ENCODE data around the gene CHID1. TPM values are rescaled to one million over a fixed set of nuclear protein-coding genes. Genes with fewer than 3 reads are reported as not detected.

The CHID1 gene
- total RNA-seq, 2 experiments from 2014 or later = 69.8 to 72.0 TPM

DNA sequence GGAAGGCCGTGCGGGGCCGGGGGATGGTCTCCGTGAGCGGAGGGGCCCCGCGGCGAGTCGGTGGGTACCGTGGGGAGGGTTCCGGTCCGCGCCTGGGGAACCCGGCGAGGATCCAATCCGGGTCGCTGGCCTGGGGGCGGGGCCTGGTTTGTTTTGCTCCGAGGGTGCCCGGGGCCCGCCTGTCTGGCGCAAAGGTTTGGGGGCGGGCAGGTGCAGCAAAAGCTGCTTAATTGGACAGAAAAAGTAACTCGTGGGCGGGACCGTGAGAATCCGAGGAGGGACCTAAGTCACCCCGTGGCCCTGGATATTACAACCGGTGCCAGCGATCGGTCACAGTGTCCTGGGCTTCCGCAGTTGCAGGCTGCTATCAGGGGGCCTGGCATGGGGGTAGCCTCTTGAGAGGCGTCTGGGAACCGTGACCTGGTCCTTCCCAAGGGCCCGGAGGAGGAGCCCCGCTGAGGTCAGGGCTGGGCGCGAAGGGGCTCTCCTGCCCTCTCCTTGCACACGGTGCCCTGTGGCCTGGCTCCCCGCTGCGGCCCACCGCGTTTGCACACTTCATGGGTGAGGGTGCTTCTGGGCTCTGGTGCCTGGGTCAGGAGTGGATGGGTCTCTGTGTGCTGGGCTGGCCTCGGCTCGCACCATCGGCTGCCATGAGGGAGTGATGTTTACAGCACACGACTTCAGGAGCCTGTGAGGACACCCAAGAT, 90.5 kb downstream of the CHID1 start:
- ATAC-seq (peak; percentile 78), DNase-seq (peak; percentile 97)
- no peaks in the 10 kb centered on the region for H3K9me3 Mint-ChIP-seq
- TF ChIP-seq CTCF (IDR thresholded peaks at IDR 0.05) = no peak
- H3K27ac Mint-ChIP-seq = peak overlapping the region; percentile 64
- H3K36me3 Mint-ChIP-seq (ENCODE audit: low read depth) = peaks cover 13% of the 10 kb centered on the region
- H3K4me3 Mint-ChIP-seq = peak overlapping the region; percentile 73
- intact Hi-C loops (cut with micrococcal nuclease) = no loop called here
- H3K4me1 Mint-ChIP-seq (ENCODE audit: low read depth) = peaks cover 10% of the 10 kb centered on the region
- CTCF ChIA-PET = interaction anchor here (0.6 to 2.2 kb wide), 4 partner anchors 8 to 231 kb away, joined by 3 to 11 read pairs (median 3); partner anchors contain the start of gene CD151
- H3K27me3 Mint-ChIP-seq = peaks cover 2% of the 10 kb centered on the region
- POLR2A ChIA-PET = interaction anchor here (1.2 to 15.6 kb wide), 6 partner anchors 9 to 24 kb away, joined by 3 to 273 read pairs (median 10); partner anchors contain the start of genes CD151, CRACR2B, POLR2L and RPLP2

GRCh38 chr11:819129-819931, 91.3 kb downstream of the CHID1 start:
- ChIA-PET POLR2A (interaction anchor here (0.9 to 15.6 kb wide), 9 partner anchors 8 to 24 kb away, joined by 3 to 273 read pairs (median 4); partner anchors contain the start of genes CD151, CRACR2B, POLR2L and RPLP2), CTCF (interaction anchor here (0.6 to 2.2 kb wide), 7 partner anchors 8 to 232 kb away, joined by 3 to 11 read pairs (median 3); partner anchors contain the start of gene CD151)
- intact Hi-C loops (cut with micrococcal nuclease) = no loop called here
- Mint-ChIP-seq H3K27ac (peak overlapping the region; percentile 64), H3K4me3 (peak overlapping the region; percentile 73), H3K9me3 (no peaks in the 10 kb centered on the region), H3K4me1 (ENCODE audit: low read depth) (peaks cover 10% of the 10 kb centered on the region), H3K27me3 (no peaks in the 10 kb centered on the region), H3K36me3 (ENCODE audit: low read depth) (peaks cover 8% of the 10 kb centered on the region)
- peak; percentile 56 for TF ChIP-seq CTCF (IDR thresholded peaks at IDR 0.05)
- DNase-seq (peak; percentile 94), ATAC-seq (peak; percentile 85)

DNA sequence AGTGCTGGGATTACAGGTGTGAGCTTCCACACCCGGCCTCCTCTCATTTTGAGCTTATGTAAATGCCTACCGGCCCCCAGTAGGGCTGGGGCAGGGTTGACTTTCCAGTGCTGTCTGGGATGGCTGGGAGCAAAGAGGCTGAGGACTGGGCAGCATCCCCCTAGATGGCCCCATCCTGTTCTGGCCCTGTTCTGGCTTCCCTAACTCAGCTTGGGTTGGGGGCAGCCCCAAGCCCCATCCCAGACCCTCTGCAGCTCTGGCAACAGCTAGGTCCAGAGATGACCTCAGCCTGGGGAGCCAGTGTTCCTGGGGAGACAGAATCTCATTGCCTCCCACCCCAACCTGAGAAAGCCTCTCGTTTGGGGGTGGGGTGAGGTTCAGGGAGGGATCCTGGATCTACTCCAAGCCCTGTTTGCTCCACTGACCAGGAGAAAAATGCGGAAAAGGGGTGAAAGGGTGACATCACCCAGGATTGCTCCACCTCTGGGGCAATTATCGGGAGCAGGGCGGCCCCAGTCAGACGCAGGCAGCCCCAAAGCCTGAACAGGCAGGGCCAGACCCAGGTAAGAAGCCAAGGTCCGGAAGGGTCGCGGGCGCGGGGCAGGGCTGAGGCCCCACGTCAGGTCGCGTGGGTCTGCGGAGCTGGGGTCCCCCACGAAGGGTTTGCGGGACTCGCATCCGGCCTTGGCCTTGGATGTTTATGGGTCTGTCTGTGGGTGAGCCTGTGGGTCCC, 92.0 kb downstream of the CHID1 start, which contains the start of gene PNPLA2:
PNPLA2 (plus strand) TSS at position 519 of the 733 bp plus-strand sequence. CDS start 805 bp downstream, outside the sequence.
- ATAC-seq (no peak), DNase-seq (no peak)
- TF ChIP-seq CTCF (IDR thresholded peaks at IDR 0.05) = no peak
- H3K4me1 Mint-ChIP-seq (ENCODE audit: low read depth) = peaks cover 10% of the 10 kb centered on the region
- no peaks in the 10 kb centered on the region for H3K9me3 Mint-ChIP-seq
- ChIA-PET POLR2A (interaction anchor here (0.9 to 15.6 kb wide), 8 partner anchors 7 to 22 kb away, joined by 3 to 273 read pairs (median 4); partner anchors contain the start of genes CD151, CRACR2B, POLR2L and RPLP2), CTCF (interaction anchor here (1.2 to 2.2 kb wide), 5 partner anchors 10 to 25 kb away, joined by 3 to 11 read pairs (median 3); partner anchors contain the start of gene CD151)
- H3K4me3 Mint-ChIP-seq = peak within 1 kb of the TSS; percentile 73
- peaks cover 10% of the 10 kb centered on the region for H3K36me3 Mint-ChIP-seq (ENCODE audit: low read depth)
- H3K27me3 Mint-ChIP-seq = no peaks in the 10 kb centered on the region
- peak within 1 kb of the TSS; percentile 64 for H3K27ac Mint-ChIP-seq
- intact Hi-C loops (cut with micrococcal nuclease) = no loop called here

Other genes with a start within 250 kb of the CHID1 start
- 10 to 100 TPM; 59.1 to 59.3 TPM for gene DEAF1, start 215.6 kb downstream of the CHID1 start, total RNA-seq
- 10 to 100 TPM; 10.6 to 12.5 TPM for gene TMEM80, start 215.0 kb downstream of the CHID1 start, total RNA-seq
- gene EPS8L2, start 204.6 kb downstream of the CHID1 start, total RNA-seq = 10 to 100 TPM; 15.0 to 16.7 TPM
- gene TALDO1, start 163.3 kb downstream of the CHID1 start, total RNA-seq = 100 to 1,000 TPM; 234 to 241 TPM
- gene GATD1, start 133.3 kb downstream of the CHID1 start, total RNA-seq = 10 to 100 TPM; 45.8 to 48.8 TPM
- gene CEND1, start 120.7 kb downstream of the CHID1 start, total RNA-seq = under 1 TPM; 0.20 to 0.25 TPM
- gene SLC25A22, start 112.5 kb downstream of the CHID1 start, total RNA-seq = 10 to 100 TPM; 33.3 to 36.7 TPM
- 10 to 100 TPM; 29.9 to 30.6 TPM for gene PIDD1, start 105.6 kb downstream of the CHID1 start, total RNA-seq
- 1,000 to 10,000 TPM; 3,638 to 3,686 TPM for gene RPLP2, start 100.8 kb downstream of the CHID1 start, total RNA-seq
- gene PNPLA2, start 91.9 kb downstream of the CHID1 start, total RNA-seq = 10 to 100 TPM; 29.7 to 32.0 TPM
- gene CRACR2B, start 82.9 kb downstream of the CHID1 start, total RNA-seq = 1 to 10 TPM; 2.1 to 2.4 TPM
- 10 to 100 TPM; 45.9 to 46.5 TPM for gene CD151, start 77.9 kb downstream of the CHID1 start, total RNA-seq
- gene POLR2L, start 68.3 kb downstream of the CHID1 start, total RNA-seq = 10 to 100 TPM; 83.0 to 89.2 TPM
- gene TSPAN4, start 68.0 kb downstream of the CHID1 start, total RNA-seq = 10 to 100 TPM; 15.4 to 16.0 TPM
- gene AP2A2, start 15.1 kb upstream of the CHID1 start, total RNA-seq = 10 to 100 TPM; 34.0 to 34.6 TPM
- gene MUC6, start 125.9 kb upstream of the CHID1 start, total RNA-seq = not detected
- gene MUC2, start 164.1 kb upstream of the CHID1 start, total RNA-seq = not detected
- not detected for gene MUC5AC, start 247.1 kb upstream of the CHID1 start, total RNA-seq

Data from activated CD8-positive, alpha-beta T cell treated with anti-CD3 and anti-CD28 coated beads for 36 hours (primary cell).